HG03097 (cell line): ENCODE data around the gene MAML2.

Source experiments
- ATAC-seq: cut with Tn5 transposase; IDR thresholded peaks from one replicate; pipeline ENCODE4 v1.9.1; 2021; ENCODE audit not compliant: unreplicated experiment, low FRiP score

The MAML2 gene

DNA sequence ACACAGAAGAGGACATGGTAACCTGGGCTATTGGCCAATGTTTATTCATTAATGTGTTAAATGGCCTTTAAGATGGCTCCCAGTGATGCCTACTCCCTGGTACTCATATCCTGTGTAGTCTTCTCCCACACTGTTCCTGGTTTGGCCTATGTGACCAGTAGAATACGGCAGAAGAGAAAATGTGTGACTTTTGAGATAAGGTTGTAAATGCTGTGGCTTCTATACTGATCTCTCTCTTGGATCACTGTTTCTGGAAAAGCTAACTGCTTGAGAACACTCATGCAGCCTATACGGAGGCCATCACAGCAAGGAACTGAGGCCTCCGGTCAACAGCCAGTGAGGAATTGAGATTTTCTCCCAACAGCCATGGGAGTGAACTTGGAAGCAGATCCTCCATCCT, 24.1 kb downstream of the MAML2 start:
- ATAC-seq, result no peak

GRCh38 chr11:96318399-96318798, 24.6 kb downstream of the MAML2 start:
- ATAC-seq, result no peak

- no peak for ATAC-seq
Observed at GRCh38 chr11:96317985-96318384, 25.0 kb downstream of the MAML2 start.

GRCh38 chr11:96317571-96317970, 25.4 kb downstream of the MAML2 start:
- no peak for ATAC-seq

DNA sequence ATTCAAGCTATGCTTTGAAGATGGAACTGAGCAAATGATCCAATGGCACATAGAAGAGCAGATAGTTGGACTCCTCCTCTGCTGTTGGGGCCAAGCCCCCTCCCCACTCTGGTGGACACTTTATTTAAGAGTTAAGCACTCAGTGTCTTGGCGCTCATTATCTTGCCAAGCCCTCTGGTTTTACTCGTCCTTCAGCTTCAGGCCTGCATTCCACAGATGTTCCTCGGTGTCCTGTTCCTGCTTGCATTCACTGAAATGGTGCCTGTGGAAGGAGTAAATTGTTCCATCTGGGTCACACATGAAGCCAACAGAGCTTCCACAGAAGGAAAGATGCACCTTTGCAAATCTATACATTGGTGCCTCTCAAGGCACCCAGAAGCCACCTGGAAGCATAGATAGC, 26.1 kb downstream of the MAML2 start:
- no peak for ATAC-seq

DNA sequence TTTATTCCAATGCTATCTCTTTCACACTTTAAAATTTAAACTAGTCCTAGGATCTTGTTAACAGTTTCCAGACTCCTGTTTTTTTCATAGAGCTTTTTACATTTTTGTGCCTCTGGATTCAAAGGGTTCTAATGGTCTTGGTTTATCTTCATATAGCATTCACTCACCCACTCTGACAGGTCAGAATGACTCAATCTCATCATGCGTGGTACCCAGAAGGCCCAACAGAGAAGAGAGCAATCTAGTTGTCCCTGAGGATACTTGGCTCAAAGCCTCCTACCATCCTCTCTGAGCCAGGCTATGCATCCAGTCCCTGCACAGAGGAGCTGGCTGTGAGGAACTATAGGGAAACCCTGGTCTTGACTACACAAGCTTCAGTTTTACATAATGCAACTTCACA, 27.5 kb downstream of the MAML2 start:
- ATAC-seq, result no peak

GRCh38 chr11:96314326-96315020, 28.5 kb downstream of the MAML2 start:
- no peak for ATAC-seq

DNA sequence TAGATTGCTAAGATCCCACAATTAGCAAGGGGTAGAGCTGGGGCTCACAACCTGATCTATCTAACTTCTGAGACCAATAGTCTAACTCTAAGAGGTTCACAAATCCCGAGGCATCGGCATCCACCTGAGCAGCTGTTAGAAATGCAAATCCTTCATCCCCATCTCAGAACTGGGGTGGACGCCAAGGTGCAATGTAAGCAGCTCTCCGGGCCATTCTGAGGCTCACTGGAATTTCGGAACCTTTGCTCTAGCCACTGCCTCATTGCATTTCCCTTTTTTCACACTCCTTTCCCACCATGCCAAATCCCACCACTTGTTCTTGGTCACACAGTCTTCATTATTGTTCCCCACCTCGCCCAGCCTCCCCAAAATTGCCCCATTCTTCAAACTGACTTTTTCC, 29.8 kb downstream of the MAML2 start:
- no peak for ATAC-seq

DNA sequence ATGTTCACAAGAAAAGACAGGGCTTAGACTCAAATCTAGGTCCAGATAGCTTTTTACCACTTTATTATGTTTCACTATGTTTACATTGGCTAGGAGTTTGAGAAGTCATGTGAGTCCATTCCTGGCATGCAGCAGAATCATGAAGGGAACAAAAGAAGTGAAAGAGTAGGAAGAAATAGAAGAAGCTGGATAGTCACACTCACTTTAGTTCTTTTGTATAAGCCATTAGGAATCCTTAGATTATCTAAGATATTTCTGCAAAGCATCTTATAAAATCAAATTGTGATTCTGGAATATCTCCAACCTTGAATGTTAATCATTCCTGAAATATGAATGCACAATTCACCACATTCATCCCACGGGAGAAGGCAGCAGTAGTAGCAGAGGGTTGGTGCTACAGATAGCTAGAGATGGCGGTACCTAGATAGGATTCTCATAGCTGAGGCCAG, 31.9 kb downstream of the MAML2 start:
- no peak for ATAC-seq

DNA sequence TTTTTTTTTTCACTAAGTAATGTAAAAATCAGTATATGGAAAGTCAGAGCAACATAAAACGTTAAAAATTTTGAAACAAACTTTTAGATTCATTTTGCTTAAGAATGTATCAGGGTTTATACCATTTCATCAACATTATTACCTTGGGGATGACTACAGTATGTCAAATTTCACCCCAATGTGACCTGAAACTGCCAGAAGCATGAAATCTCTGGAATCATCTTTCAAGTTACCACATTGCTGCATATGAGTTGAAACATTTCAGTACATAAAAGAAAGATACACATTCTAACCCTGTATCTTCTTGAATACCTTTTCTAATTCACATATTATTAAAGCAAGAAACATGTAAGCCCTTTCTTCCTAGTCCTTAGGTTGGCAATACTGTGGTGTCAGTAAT, 32.8 kb downstream of the MAML2 start:
- ATAC-seq, result no peak

- no peak for ATAC-seq
Observed at GRCh38 chr11:96309643-96310017, 33.4 kb downstream of the MAML2 start.

DNA sequence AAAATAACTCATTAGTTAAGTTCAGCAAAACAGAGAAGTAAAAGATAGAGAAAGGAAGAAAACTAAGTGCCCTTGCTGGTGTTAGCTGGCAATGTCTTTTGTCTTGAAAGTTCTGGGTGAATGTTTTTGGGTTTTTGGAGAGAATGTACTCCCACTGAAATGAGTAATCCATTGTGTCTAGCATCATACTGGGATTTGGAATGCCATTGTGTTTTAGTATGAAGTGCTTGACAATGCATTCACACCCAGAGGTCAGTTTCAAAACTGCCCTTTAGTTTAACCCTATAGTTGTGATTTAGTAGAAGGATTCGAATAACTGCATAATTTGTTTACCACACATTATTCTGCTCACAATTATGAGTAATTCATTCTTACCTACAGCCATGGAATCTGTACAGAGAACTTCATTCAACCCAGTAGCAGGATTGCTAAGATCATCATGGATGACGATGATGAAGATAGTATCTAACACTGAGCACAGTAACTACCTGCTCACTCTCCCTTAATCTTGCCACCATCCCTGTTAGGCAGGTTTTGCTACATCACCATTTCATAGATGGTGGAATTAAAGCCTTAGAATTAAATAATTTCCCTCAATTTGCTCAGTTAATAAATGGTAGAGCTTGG, 33.9 kb downstream of the MAML2 start:
- ATAC-seq, result no peak

DNA sequence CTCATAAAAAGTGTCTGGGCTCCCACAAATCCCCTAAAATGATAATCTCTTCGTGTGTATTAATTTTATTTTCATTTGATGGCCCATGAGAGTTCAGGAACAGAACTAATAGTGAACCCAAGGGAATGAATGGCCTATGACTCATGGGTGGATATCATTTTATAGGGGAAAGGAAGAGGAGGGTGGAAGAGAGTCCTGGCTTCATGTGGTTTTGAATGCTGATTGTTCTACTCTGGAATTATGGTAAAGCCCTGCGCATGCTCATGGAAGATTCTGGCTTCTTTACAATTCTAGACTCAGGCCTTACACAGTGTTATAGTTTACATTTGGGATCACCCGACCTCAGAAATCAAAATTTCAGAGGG, 35.2 kb downstream of the MAML2 start:
- no peak for ATAC-seq

DNA sequence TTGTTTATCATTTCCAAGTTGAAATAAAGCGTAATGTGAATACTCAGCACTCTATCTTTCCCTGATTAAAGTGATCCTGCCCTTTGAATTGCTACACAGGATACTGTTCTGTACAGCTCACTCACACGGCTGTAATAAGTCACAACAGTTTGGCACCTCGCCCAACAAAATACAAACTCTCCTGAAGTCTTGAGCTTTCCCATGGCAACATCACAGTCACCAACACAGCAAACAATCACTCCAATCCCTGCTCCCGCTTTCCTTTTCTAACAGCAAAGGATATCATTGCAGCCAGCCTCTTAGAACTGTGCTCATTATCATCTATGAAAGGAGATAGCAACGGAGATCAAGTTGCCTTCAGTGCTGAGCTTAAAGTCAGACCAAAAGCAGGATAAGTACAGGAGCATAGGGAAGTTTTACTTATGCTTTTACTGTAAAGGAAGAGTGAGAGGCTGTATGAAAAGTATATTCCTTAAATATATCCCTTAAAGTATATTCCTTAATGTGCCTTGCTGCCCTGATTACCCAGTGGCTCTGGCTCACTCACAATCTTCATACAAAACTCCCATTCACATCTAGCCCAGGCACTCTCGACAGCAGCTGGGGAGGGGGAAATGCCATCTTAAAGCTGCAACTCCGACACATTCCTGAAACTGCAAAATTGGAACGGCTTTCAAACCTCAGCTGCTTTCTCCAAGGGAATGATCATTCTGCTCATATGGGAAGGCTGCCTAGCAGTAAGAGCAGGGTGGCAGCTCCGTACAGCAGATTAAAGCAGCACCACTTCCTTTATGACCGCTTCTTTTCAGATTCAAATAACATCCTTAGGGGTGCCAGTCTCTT, 35.8 kb downstream of the MAML2 start:
- no peak for ATAC-seq

DNA sequence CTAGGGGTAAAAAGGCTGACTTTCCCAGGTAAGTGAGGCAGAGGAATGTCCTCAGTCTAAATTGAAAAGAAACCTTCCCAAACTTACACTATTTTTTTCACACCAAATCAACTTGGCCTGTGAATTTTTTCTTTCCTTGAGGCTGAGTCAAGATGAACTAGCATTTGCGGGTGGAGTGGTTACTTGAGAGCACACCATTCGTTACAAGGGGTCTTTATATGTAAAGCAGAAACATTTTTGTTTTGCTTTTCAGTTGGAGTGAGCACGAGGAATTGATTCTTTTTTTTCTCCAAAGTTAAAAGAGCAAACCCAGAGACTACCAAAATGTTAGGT, 36.4 kb downstream of the MAML2 start:
- no peak for ATAC-seq

- no peak for ATAC-seq
Observed at GRCh38 chr11:96306071-96306470, 36.9 kb downstream of the MAML2 start.

GRCh38 chr11:96303980-96304379, 39.0 kb downstream of the MAML2 start:
- ATAC-seq, result no peak

DNA sequence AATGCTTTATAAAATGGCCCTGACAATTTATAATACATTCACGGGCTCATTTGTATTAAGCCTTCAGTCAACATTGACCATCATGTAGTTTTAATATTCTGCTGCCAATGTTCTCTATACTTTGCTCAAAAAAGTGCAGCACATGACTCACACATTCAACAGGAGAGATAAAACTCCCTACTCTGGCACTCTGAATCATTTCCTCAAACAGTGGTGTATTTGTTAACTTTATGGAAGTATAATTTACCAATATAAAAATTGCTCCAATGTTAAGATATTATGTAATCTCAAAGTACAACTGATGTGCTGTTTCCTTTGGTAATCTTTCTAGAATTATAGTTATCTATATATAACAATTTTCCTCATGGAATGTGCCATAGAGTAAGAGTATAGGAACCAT, 39.9 kb downstream of the MAML2 start:
- no peak for ATAC-seq

- no peak for ATAC-seq
Observed at GRCh38 chr11:96301818-96302217, 41.2 kb downstream of the MAML2 start.

DNA sequence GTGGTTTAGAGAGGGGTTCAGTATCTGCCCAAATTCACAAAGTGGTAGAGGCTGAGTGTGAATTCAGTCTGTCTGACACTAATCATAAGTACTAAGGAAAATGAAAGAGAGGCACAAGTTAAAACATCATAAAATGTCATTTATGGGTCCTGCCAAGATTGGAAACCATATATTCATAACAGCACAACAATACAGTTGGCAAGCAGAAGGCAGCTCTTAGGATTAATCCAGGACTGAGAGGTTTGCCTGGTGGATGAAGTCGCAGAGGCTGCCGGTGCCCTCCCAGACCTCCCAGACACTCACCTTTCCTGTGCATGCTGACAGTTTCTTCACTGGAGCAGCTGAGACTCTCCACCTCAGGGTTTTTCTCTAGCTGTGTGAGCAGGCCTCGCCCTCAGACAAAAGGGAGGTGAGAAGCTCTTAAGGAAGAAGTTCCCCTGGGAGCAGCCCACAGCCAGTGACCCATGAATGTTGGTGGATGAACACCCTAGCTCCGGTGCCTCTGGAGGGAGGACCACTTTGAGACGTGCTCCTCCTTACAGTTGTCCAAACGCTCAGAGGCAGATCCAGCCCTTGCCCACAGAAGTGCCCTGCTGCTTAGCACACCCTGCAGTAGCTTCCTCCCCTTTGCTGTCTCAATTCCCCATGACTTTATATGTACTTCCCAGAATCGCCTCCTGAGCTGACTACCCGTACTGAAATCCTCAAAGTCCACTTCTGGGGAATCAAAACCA, 43.7 kb downstream of the MAML2 start:
- no peak for ATAC-seq

DNA sequence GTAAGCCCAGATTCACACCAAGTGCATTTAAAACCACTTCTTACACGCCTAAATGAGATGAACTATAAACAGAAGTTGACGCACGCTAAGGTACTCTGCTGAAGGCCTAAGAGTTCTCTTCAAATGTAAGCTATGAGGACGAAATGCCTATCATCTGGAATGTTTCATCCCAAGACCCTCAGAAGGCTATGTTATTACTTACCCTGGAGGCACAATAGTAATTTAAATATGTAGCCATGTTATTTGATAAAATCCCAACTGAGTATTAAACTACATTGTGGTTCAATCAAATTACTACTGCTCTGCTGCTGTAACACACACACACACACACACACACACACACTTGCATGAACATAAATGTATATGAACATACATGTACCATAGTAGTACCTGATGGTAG, 47.6 kb downstream of the MAML2 start:
- ATAC-seq, result no peak
